Duodenal mucosa (tissue), 2 donors: ENCODE data around the gene XYLT1.

ENCODE experiments used
- H3K27ac ChIP-seq: one replicate; pipeline ENCODE4 v1.7.0; 2013; ENCODE audit warnings: low read depth, low read length
- H3K27me3 ChIP-seq, 2 donors: one replicate each; pipeline ENCODE4 v1.7.0; 2013; ENCODE audit warnings: low read length in 2 of 2, control low read depth in 1 of 2; ENCODE audit not compliant: insufficient read depth in 2 of 2, control insufficient read depth in 1 of 2
- H3K36me3 ChIP-seq, 2 donors: one replicate each; pipeline ENCODE4 v1.7.0; 2013; ENCODE audit warnings: low read length in 2 of 2, control low read depth in 1 of 2; ENCODE audit not compliant: insufficient read depth in 2 of 2, control insufficient read depth in 1 of 2
- H3K4me1 ChIP-seq, 2 donors: one replicate each; pipeline ENCODE4 v1.7.0; 2013; ENCODE audit warnings: low read length in 2 of 2, control low read depth in 1 of 2; ENCODE audit not compliant: insufficient read depth in 2 of 2, control insufficient read depth in 1 of 2
- H3K4me3 ChIP-seq, 2 donors: one replicate each; pipeline ENCODE4 v1.7.0; 2013; ENCODE audit warnings: low read length in 2 of 2, low read depth in 1 of 2
- H3K9ac ChIP-seq, 2 donors: one replicate each; pipeline ENCODE4 v1.7.0; 2013; ENCODE audit warnings: low read length in 2 of 2, low read depth in 1 of 2
- H3K9me3 ChIP-seq, 2 donors: one replicate each; pipeline ENCODE4 v1.7.0; 2013; ENCODE audit warnings: low read length in 2 of 2, control low read depth in 1 of 2; ENCODE audit not compliant: control insufficient read depth in 1 of 2

Gene XYLT1

DNA sequence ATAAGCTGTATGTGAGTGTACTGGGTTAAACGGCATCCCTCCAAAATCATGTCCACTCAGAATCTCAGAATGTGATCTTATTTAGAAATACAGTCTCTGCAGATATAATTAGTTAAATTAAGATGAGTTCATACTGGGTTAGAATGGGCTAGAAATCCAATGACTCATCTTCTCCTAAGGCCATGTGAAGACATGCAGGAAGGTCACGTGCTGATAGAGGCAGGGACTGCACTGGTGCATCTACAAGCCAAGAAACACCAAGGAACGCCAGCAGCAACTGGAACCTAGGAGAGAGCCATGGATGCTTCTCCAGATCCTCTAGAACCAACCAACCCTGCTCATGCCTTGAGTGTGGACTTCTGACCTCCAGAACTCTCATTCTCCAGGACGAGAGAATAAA is 241.0 kb downstream of the XYLT1 start:
- H3K27me3 ChIP-seq, result no peaks in the 10 kb centered on the region
- H3K9me3 ChIP-seq, result no peaks in the 10 kb centered on the region
- H3K4me3 ChIP-seq, result no peak overlapping the region
- no peak overlapping the region for H3K9ac ChIP-seq
- H3K4me1 ChIP-seq, result peaks cover 19 to 29% of the 10 kb centered on the region in 2 donors
- no peak overlapping the region for H3K27ac ChIP-seq
- H3K36me3 ChIP-seq, result peaks cover 0 to 10% of the 10 kb centered on the region in 2 donors

DNA sequence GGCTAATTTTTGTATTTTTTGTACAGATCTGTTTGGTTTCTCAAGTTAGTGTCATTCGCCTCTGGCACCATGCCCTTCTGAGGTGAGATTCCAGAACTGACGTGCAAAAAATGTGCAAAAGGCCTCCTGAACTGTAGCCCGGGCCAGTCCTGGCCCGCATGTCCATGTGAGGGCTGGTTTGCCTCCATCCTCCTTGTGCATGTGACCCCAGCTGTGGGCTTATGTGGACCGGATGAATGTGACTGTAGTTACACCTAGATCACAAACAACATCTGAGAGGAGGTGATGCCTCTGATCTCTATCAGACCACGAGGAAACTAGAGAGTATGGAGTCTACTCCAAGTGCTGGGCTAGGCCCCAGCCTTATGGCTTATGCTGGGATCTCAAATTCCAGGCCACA is 241.6 kb downstream of the XYLT1 start:
- H3K9me3 ChIP-seq, result no peaks in the 10 kb centered on the region
- peaks cover 0 to 10% of the 10 kb centered on the region in 2 donors for H3K36me3 ChIP-seq
- H3K9ac ChIP-seq, result no peak overlapping the region
- H3K27ac ChIP-seq, result no peak overlapping the region
- no peaks in the 10 kb centered on the region for H3K27me3 ChIP-seq
- H3K4me1 ChIP-seq, result peaks cover 25 to 36% of the 10 kb centered on the region in 2 donors
- H3K4me3 ChIP-seq, result no peak overlapping the region

DNA sequence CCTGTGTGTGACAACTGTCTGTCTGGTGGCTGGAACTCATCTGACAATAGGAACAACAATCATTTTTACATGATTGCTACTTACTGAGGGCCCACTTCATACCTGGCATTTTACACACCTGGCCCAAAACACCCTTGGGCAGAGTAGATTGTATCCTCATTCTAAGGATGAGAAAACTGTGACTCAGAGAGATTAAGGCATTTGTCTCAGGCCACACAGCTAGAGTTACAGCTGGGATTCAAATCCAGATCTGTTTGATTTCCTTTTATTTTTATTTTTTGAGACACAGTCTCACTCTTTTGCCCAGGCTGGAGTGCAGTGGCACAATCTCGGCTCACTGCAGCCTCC is 242.1 kb downstream of the XYLT1 start:
- Histone ChIP-seq H3K27me3 (no peaks in the 10 kb centered on the region), H3K9me3 (no peaks in the 10 kb centered on the region), H3K9ac (no peak overlapping the region), H3K27ac (no peak overlapping the region), H3K4me1 (peaks cover 27 to 39% of the 10 kb centered on the region in 2 donors), H3K4me3 (no peak overlapping the region), H3K36me3 (peaks cover 0 to 10% of the 10 kb centered on the region in 2 donors)

DNA sequence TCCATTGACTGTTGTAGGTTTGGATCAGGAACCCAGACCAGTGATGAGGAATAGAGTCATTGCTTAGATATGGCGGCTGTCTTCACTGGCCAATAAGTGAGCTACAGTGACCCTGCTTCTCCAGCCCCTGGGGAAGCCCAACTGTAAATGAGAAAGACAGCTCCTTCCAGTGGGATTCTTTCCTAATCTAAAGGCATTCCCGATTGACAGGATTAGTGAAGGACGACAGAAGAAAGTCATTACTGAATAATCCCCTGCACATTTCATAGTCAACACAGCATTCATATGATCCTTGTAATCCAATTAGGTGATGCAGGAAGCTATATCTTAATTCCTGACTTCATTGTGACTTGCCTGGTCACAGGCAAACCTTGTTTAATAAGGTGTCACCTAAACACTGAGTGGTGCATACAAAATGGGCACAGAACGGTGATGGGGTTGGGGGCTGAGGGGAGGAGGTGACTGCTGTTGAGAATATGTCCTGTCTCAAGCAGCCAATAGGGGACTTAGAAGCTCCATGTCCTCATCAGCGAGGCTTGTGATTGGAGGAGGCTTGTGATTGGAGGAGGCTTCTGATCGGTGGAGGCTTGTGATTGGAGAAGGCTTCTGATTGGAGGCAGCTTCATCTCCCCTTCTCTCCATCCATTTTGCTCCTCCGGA is 242.6 kb downstream of the XYLT1 start:
- Histone ChIP-seq H3K9me3 (no peaks in the 10 kb centered on the region), H3K9ac (no peak overlapping the region), H3K27me3 (no peaks in the 10 kb centered on the region), H3K27ac (no peak overlapping the region), H3K4me1 (peaks cover 27 to 39% of the 10 kb centered on the region in 2 donors), H3K4me3 (no peak overlapping the region), H3K36me3 (peaks cover 0 to 10% of the 10 kb centered on the region in 2 donors)

DNA sequence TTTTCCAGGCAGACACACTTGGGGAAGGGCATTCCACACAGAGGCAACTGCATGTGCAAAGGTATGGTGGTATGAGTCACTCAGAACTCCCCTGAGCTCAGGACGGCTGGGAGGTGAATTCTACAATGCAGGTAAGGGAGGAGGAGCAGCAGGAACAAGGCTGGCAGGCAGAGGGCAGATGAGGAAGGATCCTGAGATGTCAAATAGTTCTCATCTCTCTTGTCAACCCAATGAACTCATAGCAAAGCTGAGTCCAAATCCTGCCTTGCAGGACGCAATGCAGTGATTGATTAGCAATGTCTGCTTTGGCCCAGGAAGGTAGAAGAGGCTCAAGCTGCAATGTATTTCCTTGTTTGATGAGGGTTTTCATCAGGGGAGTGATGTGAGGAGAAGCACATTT is 243.5 kb downstream of the XYLT1 start:
- no peak overlapping the region for H3K4me3 ChIP-seq
- H3K9me3 ChIP-seq, result no peaks in the 10 kb centered on the region
- H3K4me1 ChIP-seq, result peaks cover 27 to 39% of the 10 kb centered on the region in 2 donors
- H3K9ac ChIP-seq, result no peak overlapping the region
- H3K27ac ChIP-seq, result no peak overlapping the region
- H3K27me3 ChIP-seq, result no peaks in the 10 kb centered on the region
- peaks cover 0 to 4% of the 10 kb centered on the region in 2 donors for H3K36me3 ChIP-seq

DNA sequence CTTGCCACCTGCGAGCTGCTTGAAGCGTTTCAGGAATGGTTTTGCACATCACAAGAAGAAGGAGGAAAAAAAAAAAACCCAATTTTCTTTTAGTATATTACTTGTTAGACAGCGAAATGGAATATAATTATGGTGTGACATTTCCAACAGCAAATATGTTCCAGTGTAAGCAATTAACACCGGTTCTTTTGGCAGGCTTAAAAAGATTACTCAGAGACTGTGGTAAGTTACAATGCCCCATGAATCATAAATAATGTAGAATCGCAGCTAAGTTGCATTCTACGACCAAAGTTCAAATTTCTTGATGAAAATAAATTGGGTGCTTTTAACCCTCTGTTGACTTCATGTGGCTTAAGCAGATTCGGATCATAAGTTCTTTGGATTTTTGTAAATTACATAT is 245.2 kb downstream of the XYLT1 start:
- Histone ChIP-seq H3K4me3 (peak overlapping the region; percentile 8 to 17), H3K36me3 (no peaks in the 10 kb centered on the region), H3K27me3 (no peaks in the 10 kb centered on the region), H3K9ac (peak overlapping the region in 1 of 2 donors; percentile 5), H3K27ac (peak overlapping the region; percentile 35), H3K4me1 (peaks cover 27 to 39% of the 10 kb centered on the region in 2 donors), H3K9me3 (no peaks in the 10 kb centered on the region)

DNA sequence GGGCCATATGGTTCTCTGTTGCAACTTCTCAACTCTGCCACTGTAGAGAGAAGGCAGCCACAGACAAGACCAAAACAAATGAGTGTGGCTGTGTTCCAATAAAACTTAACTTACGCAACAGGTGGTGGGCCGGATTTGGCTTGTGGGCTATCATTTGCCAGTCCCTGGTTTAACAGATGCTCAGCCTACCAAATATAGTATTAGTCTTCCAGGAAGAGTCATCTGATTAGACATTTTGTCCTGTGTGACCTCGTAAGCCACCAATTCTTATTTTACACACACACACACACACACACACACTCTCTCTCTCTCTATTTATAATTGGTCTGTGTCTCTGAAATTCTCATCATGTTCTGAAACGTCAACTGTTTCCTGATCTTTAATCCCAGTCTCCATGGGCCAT is 245.9 kb downstream of the XYLT1 start:
- Histone ChIP-seq H3K36me3 (no peaks in the 10 kb centered on the region), H3K4me1 (peaks cover 27 to 39% of the 10 kb centered on the region in 2 donors), H3K27ac (no peak overlapping the region), H3K27me3 (no peaks in the 10 kb centered on the region), H3K9ac (no peak overlapping the region), H3K9me3 (no peaks in the 10 kb centered on the region), H3K4me3 (peak overlapping the region; percentile 8 to 17)

DNA sequence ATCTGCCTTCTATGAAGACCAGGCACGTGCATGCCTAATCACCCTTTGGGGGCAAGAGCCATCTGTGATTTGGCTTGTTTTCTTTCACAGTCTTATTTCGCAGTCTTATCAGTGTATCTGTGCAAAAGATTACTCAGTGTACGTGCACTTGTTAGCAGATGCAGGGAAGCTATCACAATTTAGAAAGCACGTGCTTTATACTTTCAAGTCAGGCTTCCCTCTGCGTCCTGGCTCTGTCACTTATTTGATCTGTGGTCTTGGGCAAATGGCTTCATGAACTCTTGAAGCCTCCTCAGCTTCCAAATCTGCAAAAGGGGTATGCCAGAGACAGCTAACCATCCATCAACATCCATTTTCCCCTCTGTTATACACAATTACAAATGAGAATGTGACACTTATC is 246.4 kb downstream of the XYLT1 start:
- H3K4me3 ChIP-seq, result no peak overlapping the region
- H3K27ac ChIP-seq, result no peak overlapping the region
- H3K9ac ChIP-seq, result no peak overlapping the region
- H3K36me3 ChIP-seq, result no peaks in the 10 kb centered on the region
- H3K27me3 ChIP-seq, result no peaks in the 10 kb centered on the region
- no peaks in the 10 kb centered on the region for H3K9me3 ChIP-seq
- H3K4me1 ChIP-seq, result peaks cover 27 to 39% of the 10 kb centered on the region in 2 donors

DNA sequence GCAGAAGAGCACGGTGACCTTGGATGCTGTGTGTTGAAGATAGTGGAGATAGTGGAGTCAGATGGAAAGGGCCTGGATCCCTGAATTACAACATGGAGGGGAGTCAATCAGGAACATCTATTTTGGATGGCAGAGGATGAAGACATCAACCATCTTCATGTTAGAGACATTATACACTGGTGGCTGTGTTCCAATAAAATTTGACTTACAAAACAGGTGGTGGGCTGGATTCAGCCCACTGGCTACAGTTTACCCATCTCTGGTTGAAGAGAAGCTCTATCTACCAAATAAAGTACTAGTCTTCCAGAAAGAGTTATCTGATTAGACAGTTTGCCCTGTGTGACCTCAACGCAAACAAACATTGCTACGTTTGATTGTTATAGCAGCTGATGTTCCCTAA is 247.2 kb downstream of the XYLT1 start:
- peaks cover 27 to 39% of the 10 kb centered on the region in 2 donors for H3K4me1 ChIP-seq
- H3K27ac ChIP-seq, result no peak overlapping the region
- H3K9ac ChIP-seq, result no peak overlapping the region
- H3K27me3 ChIP-seq, result no peaks in the 10 kb centered on the region
- no peaks in the 10 kb centered on the region for H3K9me3 ChIP-seq
- H3K36me3 ChIP-seq, result no peaks in the 10 kb centered on the region
- no peak overlapping the region for H3K4me3 ChIP-seq

DNA sequence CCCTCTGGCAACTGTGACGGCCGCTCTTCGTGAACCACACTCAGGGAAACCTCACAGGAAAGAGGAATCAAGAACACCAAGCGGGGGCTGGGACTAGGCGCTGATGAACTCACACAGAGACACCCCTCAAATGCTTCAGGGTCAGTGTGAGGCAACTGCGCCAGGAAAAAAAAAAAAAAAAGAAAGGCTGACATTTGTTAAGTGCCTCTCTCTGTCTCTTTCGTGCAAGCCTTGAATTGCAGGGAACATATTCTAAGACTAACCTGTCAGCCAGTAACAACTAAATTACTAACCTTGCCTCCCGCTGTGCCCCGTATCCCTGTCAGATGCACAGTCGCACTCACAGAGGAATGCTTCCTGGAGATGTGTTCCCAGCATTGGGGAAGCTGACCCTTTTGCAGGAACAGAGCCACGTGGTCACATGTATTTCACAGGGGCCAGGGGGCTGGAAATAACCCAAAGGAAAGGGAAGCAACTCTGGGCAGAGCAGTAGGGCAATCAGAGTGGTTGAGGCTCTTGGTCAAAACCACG is 247.8 kb downstream of the XYLT1 start:
- Histone ChIP-seq H3K9ac (no peak overlapping the region), H3K27me3 (no peaks in the 10 kb centered on the region), H3K4me1 (peaks cover 27 to 37% of the 10 kb centered on the region in 2 donors), H3K36me3 (no peaks in the 10 kb centered on the region), H3K9me3 (no peaks in the 10 kb centered on the region), H3K27ac (no peak overlapping the region), H3K4me3 (no peak overlapping the region)
